HepG2 (cell line): ENCODE data around the gene NDOR1. TPM values are rescaled to one million over a fixed set of nuclear protein-coding genes. Genes with fewer than 3 reads are reported as not detected.

Experiments
- CREM ChIP-seq, 2 experiments: sonication (generic) in 1 of 2; formaldehyde crosslinking in 1 of 2; IDR thresholded peaks; 2 replicates each; pipeline versions ENCODE4 v1.4.0 to v1.6.1; 2016 to 2020; ENCODE audit warnings: antibody characterized with exemption in 1 of 2, mild to moderate bottlenecking in 1 of 2, missing genetic modification reagents in 1 of 2
- E2F5 ChIP-seq: sonication (generic); formaldehyde crosslinking; conservative IDR thresholded peaks from 2 replicates; pipeline ENCODE4 v1.4.0; 2020; ENCODE audit warnings: missing genetic modification reagents
- FOSL2 ChIP-seq: sonication (generic); formaldehyde crosslinking; IDR thresholded peaks from 2 replicates; pipeline ENCODE4 v1.4.0; 2020; ENCODE audit warnings: missing genetic modification reagents
- FOXO1 ChIP-seq: sonication (generic); formaldehyde crosslinking; IDR thresholded peaks from 2 replicates; pipeline ENCODE4 v1.4.0; 2020; ENCODE audit warnings: missing genetic modification reagents
- HMGXB3 ChIP-seq: sonication (generic); formaldehyde crosslinking; IDR thresholded peaks from 2 replicates; pipeline ENCODE4 v1.4.0; 2020; ENCODE audit warnings: missing genetic modification reagents, borderline replicate concordance
- KDM6A ChIP-seq: IDR thresholded peaks from 2 replicates; pipeline ENCODE4 v1.6.1; 2016; ENCODE audit warnings: low read depth
- MAFK ChIP-seq, 2 experiments: IDR thresholded peaks in 1 of 2; conservative IDR thresholded peaks in 1 of 2; 2 replicates each; pipeline ENCODE4 v1.6.1; 2011; ENCODE audit warnings: improper control_type of control experiment in 2 of 2, low read length in 2 of 2
- NR2F1 ChIP-seq, 2 experiments: fragments of 450-650 bp in 1 of 2; formaldehyde crosslinking in 1 of 2; IDR thresholded peaks; 2 replicates each; pipeline versions ENCODE4 v1.5.0 to v1.6.1; 2016 to 2020; ENCODE audit warnings: mild to moderate bottlenecking in 1 of 2, missing compliant biosample characterization in 1 of 2, missing genetic modification reagents in 1 of 2, moderate library complexity in 1 of 2
- PATZ1 ChIP-seq: sonication (generic); formaldehyde crosslinking; IDR thresholded peaks from 2 replicates; pipeline ENCODE4 v1.4.0; 2020; ENCODE audit warnings: missing genetic modification reagents
- PHB2 ChIP-seq: fragments of 450-650 bp; IDR thresholded peaks from 2 replicates; pipeline ENCODE4 v1.6.1; 2018; ENCODE audit not compliant: partially characterized antibody
- THYN1 ChIP-seq: sonication (generic); formaldehyde crosslinking; IDR thresholded peaks from 2 replicates; pipeline ENCODE4 v1.8.1; 2023; ENCODE audit warnings: low read depth, mild to moderate bottlenecking, moderate library complexity, missing genetic modification reagents, borderline replicate concordance
- ZNF280D ChIP-seq: sonication (generic); formaldehyde crosslinking; IDR thresholded peaks from 2 replicates; pipeline ENCODE4 v1.5.1; 2020; ENCODE audit warnings: mild to moderate bottlenecking, missing genetic modification reagents
- ZNF343 ChIP-seq: sonication (generic); formaldehyde crosslinking; IDR thresholded peaks from 2 replicates; pipeline ENCODE4 v1.4.0; 2020; ENCODE audit warnings: mild to moderate bottlenecking, missing genetic modification reagents
- ZNF792 ChIP-seq: IDR thresholded peaks from 2 replicates; pipeline ENCODE4 v1.6.1; 2016
- ZNF83 ChIP-seq: sonication (generic); formaldehyde crosslinking; IDR thresholded peaks from 2 replicates; pipeline ENCODE4 v1.4.0; 2020; ENCODE audit warnings: missing genetic modification reagents, mild to moderate bottlenecking, borderline replicate concordance
- polyA plus RNA-seq, 8 experiments: library from polyadenylated mRNA; depleted of rRNA in 3 of 8; stranded (reverse) in 7 of 8; unstranded in 1 of 8; fragments of >200 nt; fragmentation: Illumina TruSeq in 4 of 8; extraction: Trizol in 4 of 8; gene quantifications; 2 replicates each; pipeline versions ENCODE4 v1.2.1 to v1.2.3, GENCODE V29; 2011 to 2016; ENCODE audit warnings: low read depth in 4 of 8, missing spikeins in 1 of 8, mixed read lengths in 1 of 8; ENCODE audit not compliant: insufficient read depth in 1 of 8
- total RNA-seq, 5 experiments: library from RNA; depleted of rRNA; stranded (reverse); fragments of >200 nt; fragmentation: Illumina TruSeq; extraction: Trizol; gene quantifications; 2 replicates each; pipeline ENCODE4 v1.2.3, GENCODE V29; 2016; ENCODE audit warnings: low read depth in 1 of 5
- TF ChIP-seq, protein P1 (sequence below): sonication (generic); formaldehyde crosslinking; IDR thresholded peaks from 2 replicates; pipeline ENCODE4 v1.5.0; 2020; ENCODE audit warnings: missing genetic modification reagents
- TF ChIP-seq, protein P2 (sequence below): sonication (generic); formaldehyde crosslinking; IDR thresholded peaks from 2 replicates; pipeline ENCODE4 v1.4.0; 2020; ENCODE audit warnings: missing genetic modification reagents

Gene NDOR1
- total and polyA plus RNA-seq, 2 of the 13 experiments (the other 11 are each of a cell fraction or from before 2014, with no cell fraction given), result 3.6 to 8.7 TPM

GRCh38 chr9:137236238-137236935 lies 30.9 kb downstream of the NDOR1 start (continued):
- TF ChIP-seq E2F5 (no peak), ZNF83 (CRISPR knock-in tag) (no peak), PHB2 (no peak), MAFK (conservative IDR thresholded peaks at IDR 0.05 in 1 of 2, IDR thresholded peaks at IDR 0.05 in 1 of 2; ENCODE audit: low read length in 2 of 2) (no peak), ZNF343 (CRISPR knock-in tag) (no peak), KDM6A (CRISPR knock-in tag) (no peak), FOSL2 (CRISPR knock-in tag) (peak; percentile 39), NR2F1 (CRISPR knock-in tag; IDR thresholded peaks at IDR 0.05) (peak; percentile 69 to 85; a peak in 3 of 4 replicates), FOXO1 (CRISPR knock-in tag) (peak; percentile 14; the same call in 1 of the 2 replicates), HMGXB3 (CRISPR knock-in tag) (no peak; the same call in 1 of the 2 replicates), THYN1 (no peak), PATZ1 (CRISPR knock-in tag) (peak; percentile 99), CREM (IDR thresholded peaks at IDR 0.05) (peak; percentile 59; the same call in 1 of the 2 replicates), CREM (CRISPR knock-in tag; IDR thresholded peaks at IDR 0.05) (no peak), ZNF280D (CRISPR knock-in tag) (peak; percentile 80), ZNF792 (CRISPR knock-in tag) (peak; percentile 70; the same call in 1 of the 2 replicates)
- TF ChIP-seq, protein P1, sequence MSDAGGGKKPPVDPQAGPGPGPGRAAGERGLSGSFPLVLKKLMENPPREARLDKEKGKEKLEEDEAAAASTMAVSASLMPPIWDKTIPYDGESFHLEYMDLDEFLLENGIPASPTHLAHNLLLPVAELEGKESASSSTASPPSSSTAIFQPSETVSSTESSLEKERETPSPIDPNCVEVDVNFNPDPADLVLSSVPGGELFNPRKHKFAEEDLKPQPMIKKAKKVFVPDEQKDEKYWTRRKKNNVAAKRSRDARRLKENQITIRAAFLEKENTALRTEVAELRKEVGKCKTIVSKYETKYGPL (CRISPR knock-in tag), result no peak
- TF ChIP-seq, protein P2, sequence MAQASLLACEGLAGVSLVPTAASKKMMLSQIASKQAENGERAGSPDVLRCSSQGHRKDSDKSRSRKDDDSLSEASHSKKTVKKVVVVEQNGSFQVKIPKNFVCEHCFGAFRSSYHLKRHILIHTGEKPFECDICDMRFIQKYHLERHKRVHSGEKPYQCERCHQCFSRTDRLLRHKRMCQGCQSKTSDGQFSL (CRISPR knock-in tag), result peak; percentile 91
